HepG2 (cell line): ENCODE results near the gene CRTC2. TPM values are rescaled to one million over a fixed set of nuclear protein-coding genes. Genes with fewer than 3 reads are reported as not detected.

Experiments used
- ARID3A ChIP-seq: IDR thresholded peaks from 2 replicates; pipeline ENCODE4 v1.6.1; 2012; ENCODE audit warnings: low read depth, low read length, improper control_type of control experiment
- ARID5B ChIP-seq: IDR thresholded peaks from 2 replicates; pipeline ENCODE4 v1.4.0; 2020; ENCODE audit warnings: mild to moderate bottlenecking, missing genetic modification reagents
- CEBPB ChIP-seq: IDR thresholded peaks from 2 replicates; pipeline ENCODE4 v1.6.1; 2011; ENCODE audit warnings: low read depth, low read length, improper control_type of control experiment, borderline replicate concordance
- CHCHD3 ChIP-seq: sonication (generic); formaldehyde crosslinking; IDR thresholded peaks from 2 replicates; pipeline ENCODE4 v1.8.0; 2022; ENCODE audit warnings: mild to moderate bottlenecking, missing genetic modification reagents, moderate library complexity
- HIVEP1 ChIP-seq: sonication (generic); formaldehyde crosslinking; IDR thresholded peaks from 2 replicates; pipeline ENCODE4 v1.4.0; 2020; ENCODE audit warnings: mild to moderate bottlenecking, missing genetic modification reagents
- KDM6A ChIP-seq: IDR thresholded peaks from 2 replicates; pipeline ENCODE4 v1.6.1; 2016; ENCODE audit warnings: low read depth
- NFYC ChIP-seq: IDR thresholded peaks from 2 replicates; pipeline ENCODE4 v1.6.1; 2016; ENCODE audit warnings: missing genetic modification reagents, missing compliant biosample characterization
- PAF1 ChIP-seq: IDR thresholded peaks from 2 replicates; pipeline ENCODE4 v1.6.1; 2016; ENCODE audit warnings: missing genetic modification reagents, missing compliant biosample characterization
- SALL1 ChIP-seq: sonication (generic); formaldehyde crosslinking; IDR thresholded peaks from 2 replicates; pipeline ENCODE4 v1.8.0; 2022; ENCODE audit warnings: mild to moderate bottlenecking, missing genetic modification reagents
- SMYD3 ChIP-seq: sonication (generic); formaldehyde crosslinking; IDR thresholded peaks from 2 replicates; pipeline ENCODE4 v1.8.1; 2023; ENCODE audit warnings: mild to moderate bottlenecking, missing genetic modification reagents
- TERF1 ChIP-seq: sonication (generic); formaldehyde crosslinking; IDR thresholded peaks from 2 replicates; pipeline ENCODE4 v1.8.0; 2022; ENCODE audit warnings: mild to moderate bottlenecking, missing genetic modification reagents, moderate library complexity
- USF2 ChIP-seq, 2 experiments: sonication (generic) in 1 of 2; formaldehyde crosslinking in 1 of 2; IDR thresholded peaks; 2 replicates each; pipeline versions ENCODE4 v1.5.1 to v1.6.1; 2011 to 2020; ENCODE audit warnings: borderline replicate concordance in 1 of 2, low read depth in 1 of 2, low read length in 1 of 2, mild to moderate bottlenecking in 1 of 2, missing genetic modification reagents in 1 of 2, moderate library complexity in 1 of 2
- ZMAT5 ChIP-seq: sonication (generic); formaldehyde crosslinking; IDR thresholded peaks from 2 replicates; pipeline ENCODE4 v1.5.0; 2020; ENCODE audit warnings: mild to moderate bottlenecking, low read depth, missing genetic modification reagents, borderline replicate concordance
- ZNF567 ChIP-seq: sonication (generic); formaldehyde crosslinking; IDR thresholded peaks from 2 replicates; pipeline ENCODE4 v1.8.1; 2023; ENCODE audit warnings: mild to moderate bottlenecking, missing genetic modification reagents, borderline replicate concordance
- ZNF619 ChIP-seq: sonication (generic); formaldehyde crosslinking; IDR thresholded peaks from 2 replicates; pipeline ENCODE4 v1.4.0; 2020; ENCODE audit warnings: mild to moderate bottlenecking, missing genetic modification reagents
- ZNF768 ChIP-seq: sonication (generic); formaldehyde crosslinking; IDR thresholded peaks from 2 replicates; pipeline ENCODE4 v1.4.0; 2020; ENCODE audit warnings: missing genetic modification reagents
- polyA plus RNA-seq, 8 experiments: library from polyadenylated mRNA; depleted of rRNA in 3 of 8; stranded (reverse) in 7 of 8; unstranded in 1 of 8; fragments of >200 nt; fragmentation: Illumina TruSeq in 4 of 8; extraction: Trizol in 4 of 8; gene quantifications; 2 replicates each; pipeline versions ENCODE4 v1.2.1 to v1.2.3, GENCODE V29; 2011 to 2016; ENCODE audit warnings: low read depth in 4 of 8, missing spikeins in 1 of 8, mixed read lengths in 1 of 8; ENCODE audit not compliant: insufficient read depth in 1 of 8
- total RNA-seq, 5 experiments: library from RNA; depleted of rRNA; stranded (reverse); fragments of >200 nt; fragmentation: Illumina TruSeq; extraction: Trizol; gene quantifications; 2 replicates each; pipeline ENCODE4 v1.2.3, GENCODE V29; 2016; ENCODE audit warnings: low read depth in 1 of 5

CRTC2 gene
- total and polyA plus RNA-seq, 2 of the 13 experiments (the other 11 are each of a cell fraction or from before 2014, with no cell fraction given), result 6.1 to 26.7 TPM

GRCh38 chr1:153921803-153922075 is 36.7 kb downstream of the CRTC2 start (continued):
- TF ChIP-seq ARID5B (CRISPR knock-in tag) (no peak), ZMAT5 (CRISPR knock-in tag) (no peak), TERF1 (CRISPR knock-in tag) (no peak), SALL1 (CRISPR knock-in tag) (0 out of 2 replicates have a peak, but pooled peaks have one; percentile 15), ZNF567 (CRISPR knock-in tag) (no peak), ZNF619 (CRISPR knock-in tag) (0 out of 2 replicates have a peak, but pooled peaks have one; percentile 51), PAF1 (CRISPR knock-in tag) (no peak), HIVEP1 (CRISPR knock-in tag) (no peak), NFYC (CRISPR knock-in tag) (no peak), SMYD3 (CRISPR knock-in tag) (no peak), USF2 (IDR thresholded peaks at IDR 0.05; ENCODE audit: low read depth, low read length) (peak; percentile 10; the same call in 1 of the 2 replicates), USF2 (CRISPR knock-in tag; IDR thresholded peaks at IDR 0.05; ENCODE audit: borderline replicate concordance) (no peak), KDM6A (CRISPR knock-in tag) (no peak), CHCHD3 (CRISPR knock-in tag) (no peak), CEBPB (no peak), ZNF768 (CRISPR knock-in tag) (no peak), ARID3A (no peak)
